IMR-90 (cell line): ENCODE measurements around the gene SNRPD3. TPM values are rescaled to one million over a fixed set of nuclear protein-coding genes. Genes with fewer than 3 reads are reported as not detected.
"Not testable (repeated sequence)": the region's sequence is repeated elsewhere in the genome, so short reads cannot be mapped to it uniquely, and the experiment has no call there.

ENCODE experiments used
- ATAC-seq: fragments of 200-7000 bp; cut with Tn5 transposase; 2 replicates; pipeline ENCODE4 v1.9.1; 2020; ENCODE audit warnings: low read depth, mild to moderate bottlenecking, moderate library complexity
- BruUV-seq: library from RNA; stranded (reverse); fragments of 400-500 nt; replicated peaks from 2 replicates; lab custom pipeline; 2021; lab: Mats Ljungman, UMichigan
- CTCF ChIA-PET: fragments of 300-600 bp; formaldehyde crosslinking; extraction: SDS; loops from one replicate; lab custom pipeline; 2021; ENCODE audit warnings: antibody characterized with exemption; lab: Yijun Ruan, JAX
- POLR2A ChIA-PET: fragments of 300-600 bp; sonication (Branson Sonifier 250); formaldehyde crosslinking; loops from one replicate; lab custom pipeline; 2022; ENCODE audit warnings: antibody characterized with exemption; ENCODE audit not compliant: unreplicated experiment; lab: Charles Lee
- DNase-seq: peaks from one replicate; pipeline ENCODE4 v3.0.0; 2013
- H2AFZ ChIP-seq: replicated peaks from 2 replicates; pipeline ENCODE3; 2013; ENCODE audit warnings: low read length, mild to moderate bottlenecking; ENCODE audit not compliant: poor library complexity
- H2AK5ac ChIP-seq: 2 replicates; pipeline ENCODE4 v1.6.1; 2013; ENCODE audit warnings: low read depth, low read length, inconsistent platforms
- H2AK9ac ChIP-seq: replicated peaks from 2 replicates; pipeline ENCODE3; 2013; ENCODE audit warnings: mild to moderate bottlenecking, low read depth, low read length, moderate library complexity; ENCODE audit not compliant: poor library complexity
- H2BK120ac ChIP-seq: 2 replicates; pipeline ENCODE4 v1.6.1; 2013; ENCODE audit warnings: low read depth, low read length, inconsistent platforms
- H2BK15ac ChIP-seq: 3 replicates; pipeline ENCODE4 v1.6.1; 2013; ENCODE audit warnings: low read depth, low read length, inconsistent platforms
- H2BK20ac ChIP-seq: 2 replicates; pipeline ENCODE4 v1.6.1; 2013; ENCODE audit warnings: low read depth, mild to moderate bottlenecking, inconsistent platforms, low read length, moderate library complexity
- H2BK5ac ChIP-seq: 2 replicates; pipeline ENCODE4 v1.6.1; 2013; ENCODE audit warnings: mild to moderate bottlenecking, low read depth, low read length, inconsistent platforms; ENCODE audit not compliant: poor library complexity, severe bottlenecking
- H3K14ac ChIP-seq: replicated peaks from 2 replicates; pipeline ENCODE4 v1.6.1; 2013; ENCODE audit warnings: low read depth, low read length, inconsistent platforms
- H3K18ac ChIP-seq: 2 replicates; pipeline ENCODE4 v1.6.1; 2013; ENCODE audit warnings: low read depth, low read length, control low read depth
- H3K23ac ChIP-seq: 2 replicates; pipeline ENCODE4 v1.6.1; 2013; ENCODE audit warnings: low read depth, low read length, inconsistent platforms
- H3K27ac ChIP-seq: 2 replicates; pipeline ENCODE4 v1.5.1; 2013; ENCODE audit warnings: mild to moderate bottlenecking, control low read depth, low read length; ENCODE audit not compliant: insufficient read depth
- H3K27me3 ChIP-seq: 2 replicates; pipeline ENCODE4 v1.6.1; 2013; ENCODE audit warnings: low read length; ENCODE audit not compliant: control insufficient read depth, insufficient read depth
- H3K36me3 ChIP-seq: 2 replicates; pipeline ENCODE4 v1.6.1; 2013; ENCODE audit warnings: low read length, mixed read lengths; ENCODE audit not compliant: control insufficient read depth, insufficient read depth
- H3K4ac ChIP-seq: 2 replicates; pipeline ENCODE4 v1.6.1; 2013; ENCODE audit warnings: low read depth, low read length, inconsistent platforms
- H3K4me1 ChIP-seq: 2 replicates; pipeline ENCODE4 v1.6.1; 2013; ENCODE audit warnings: low read length, mixed read lengths; ENCODE audit not compliant: control insufficient read depth, insufficient read depth
- H3K4me2 ChIP-seq: 2 replicates; pipeline ENCODE4 v1.6.1; 2013; ENCODE audit warnings: low read depth, mild to moderate bottlenecking, control low read depth, low read length, moderate library complexity
- H3K4me3 ChIP-seq: 2 replicates; pipeline ENCODE4 v1.5.1; 2013; ENCODE audit warnings: low read depth, mild to moderate bottlenecking, control low read depth, low read length, moderate library complexity; ENCODE audit not compliant: insufficient read depth
- H3K56ac ChIP-seq: 2 replicates; pipeline ENCODE4 v1.6.1; 2013; ENCODE audit warnings: low read length, inconsistent platforms; ENCODE audit not compliant: insufficient read depth; ENCODE audit errors: extremely low read depth
- H3K79me1 ChIP-seq, 2 experiments: 2 replicates each; pipeline ENCODE4 v1.6.1; 2013; ENCODE audit warnings: low read length in 2 of 2, inconsistent platforms in 1 of 2, low read depth in 1 of 2
- H3K9ac ChIP-seq: 2 replicates; pipeline ENCODE4 v1.6.1; 2013; ENCODE audit warnings: low read depth, low read length, control low read depth
- H3K9me1 ChIP-seq: 2 replicates; pipeline ENCODE4 v1.6.1; 2013; ENCODE audit warnings: low read length, inconsistent platforms; ENCODE audit not compliant: insufficient read depth
- H3K9me3 ChIP-seq: 2 replicates; pipeline ENCODE4 v1.6.1; 2013; ENCODE audit warnings: low read length; ENCODE audit not compliant: control insufficient read depth, insufficient read depth
- H4K20me1 ChIP-seq: 2 replicates; pipeline ENCODE4 v1.6.1; 2013; ENCODE audit warnings: low read length, inconsistent platforms; ENCODE audit not compliant: insufficient read depth
- H4K5ac ChIP-seq: 2 replicates; pipeline ENCODE4 v1.6.1; 2013; ENCODE audit warnings: mild to moderate bottlenecking, low read depth, low read length, control low read depth
- H4K8ac ChIP-seq, 2 experiments: 2 replicates each; pipeline ENCODE4 v1.6.1; 2013; ENCODE audit warnings: low read depth in 2 of 2, low read length in 2 of 2, control low read depth in 1 of 2, inconsistent platforms in 1 of 2
- H4K91ac ChIP-seq: 2 replicates; pipeline ENCODE4 v1.6.1; 2013; ENCODE audit warnings: low read depth, low read length, inconsistent platforms; ENCODE audit not compliant: insufficient read depth
- WGBS, 2 experiments: methylation state at CpG; one replicate each; pipeline versions ENCODE4 v1.1.5 to v1.1.7; 2013; ENCODE audit warnings: missing lambda C conversion rate in 2 of 2; ENCODE audit not compliant: insufficient read length in 1 of 2; ENCODE audit errors: extremely low coverage in 2 of 2; 5-methylcytosine and 5-hydroxymethylcytosine counted together
- dilution Hi-C: fragments of 300-500 bp; cut with HindIII; formaldehyde crosslinking; loops from one replicate; pipeline ENCODE4 v1.14.3; 2018; ENCODE audit warnings: low sequenced_read_pairs; ENCODE audit not compliant: unreplicated experiment
- in situ Hi-C: fragments of 300-500 bp; cut with MboI; formaldehyde crosslinking; loops from 3 replicates; pipeline ENCODE4 v1.14.3; 2019; ENCODE audit warnings: low sequenced_read_pairs, inconsistent platforms, mixed read lengths
- intact Hi-C: fragments of 100-400 bp; cut with micrococcal nuclease; formaldehyde crosslinking; loops from 2 replicates; pipeline ENCODE4 v1.10.0; 2022
- polyA plus RNA-seq, 3 experiments: library from polyadenylated mRNA; depleted of rRNA; stranded (reverse); fragments of >200 nt; gene quantifications; 2 replicates each; pipeline ENCODE4 v1.2.3, GENCODE V29; 2012; ENCODE audit warnings: low replicate concordance in 1 of 3
- total RNA-seq: library from RNA; depleted of rRNA; stranded (reverse); fragments of >200 nt; gene quantifications from 2 replicates; pipeline ENCODE4 v1.2.3, GENCODE V29; 2012

The SNRPD3 gene
- total and polyA plus RNA-seq, 2 of the 4 experiments (the other 2 are of a cell fraction) = 158 to 283 TPM

- not testable (repeated sequence) for BruUV-seq
Observed at GRCh38 chr22:24552503-24553286, 3.1 kb upstream of the SNRPD3 start.

More at GRCh38 chr22:24552503-24553286, 3.1 kb upstream of the SNRPD3 start:
- peaks cover 36 to 82% of the 10 kb centered on the region in 2 experiments for H3K79me1 ChIP-seq
- H2BK20ac ChIP-seq, H3K14ac ChIP-seq, H4K5ac ChIP-seq, ATAC-seq, H3K27me3 ChIP-seq, DNase-seq, H3K4ac ChIP-seq, in situ Hi-C loops, H4K8ac ChIP-seq, POLR2A ChIA-PET, H3K9me3 ChIP-seq, H3K4me2 ChIP-seq, H4K91ac ChIP-seq, H3K9ac ChIP-seq, CTCF ChIA-PET, H3K4me3 ChIP-seq, H2AFZ ChIP-seq, intact Hi-C loops, H3K27ac ChIP-seq, H2BK120ac ChIP-seq, H2BK15ac ChIP-seq, H2AK5ac ChIP-seq, H3K56ac ChIP-seq, H3K18ac ChIP-seq, H3K4me1 ChIP-seq, H2BK5ac ChIP-seq, dilution Hi-C loops: not testable (repeated sequence)
- H3K23ac ChIP-seq = peak overlapping the region; percentile 0; the same call in 1 of the 2 replicates
- peak overlapping the region; percentile 4 for H2AK9ac ChIP-seq
- no CpG with 5 or more reads among the region's 10 CpGs for WGBS, 2 experiments
- H3K9me1 ChIP-seq = peaks cover 24% of the 10 kb centered on the region
- peaks cover 48% of the 10 kb centered on the region for H4K20me1 ChIP-seq
- peaks cover 15% of the 10 kb centered on the region for H3K36me3 ChIP-seq
